Ovary (tissue), 9 donors: Measurements from ENCODE around the gene CEP20. TPM values are rescaled to one million over a fixed set of nuclear protein-coding genes. Genes with fewer than 3 reads are reported as not detected.

Experiments
- DNase-seq, 5 donors: peaks; one replicate each; pipeline ENCODE4 v3.0.0-alpha.2; 2019 to 2020
- H3K27ac ChIP-seq, 2 donors: fragments of 200-600 bp; one replicate each; pipeline versions ENCODE4 v1.5.1 to v1.8.0; 2019 to 2022
- H3K27me3 ChIP-seq: fragments of 200-600 bp; one replicate; pipeline ENCODE4 v1.8.0; 2022
- H3K36me3 ChIP-seq: fragments of 200-600 bp; sonication (generic); one replicate; pipeline ENCODE4 v1.5.1; 2019
- H3K4me1 ChIP-seq: one replicate; pipeline ENCODE4 v1.8.1; 2013; ENCODE audit warnings: mild to moderate bottlenecking, moderate library complexity; ENCODE audit not compliant: insufficient read depth
- H3K4me3 ChIP-seq: fragments of 200-600 bp; sonication (generic); one replicate; pipeline ENCODE4 v1.5.1; 2017
- H3K9me3 ChIP-seq, 2 donors: fragments of 200-600 bp in 1 of 2; sonication (generic) in 1 of 2; one replicate each; pipeline versions ENCODE4 v1.5.1 to v1.8.1; 2013 to 2019; ENCODE audit warnings: mild to moderate bottlenecking in 1 of 2, moderate library complexity in 1 of 2
- EP300 ChIP-seq: sonication (generic); formaldehyde crosslinking; IDR thresholded peaks from one replicate; pipeline ENCODE4 v1.6.1; 2017; ENCODE audit warnings: antibody characterized with exemption
- POLR2A ChIP-seq: fragments of 450-650 bp; IDR thresholded peaks from one replicate; pipeline ENCODE4 v1.6.1; 2017; ENCODE audit warnings: antibody characterized with exemption, mild to moderate bottlenecking, moderate library complexity
- WGBS, 3 donors: extraction: QIAGEN DNeasy Blood & Tissue Kit in 1 of 3; methylation state at CpG; one replicate each; pipeline versions ENCODE4 v1.1.5 to v1.1.7; 2013 to 2017; 5-methylcytosine and 5-hydroxymethylcytosine counted together
- intact Hi-C, 4 donors: fragments of 100-400 bp; cut with DNase I; formaldehyde crosslinking; loops; one replicate each; pipeline versions ENCODE4 v1.11.0 to v1.15.1; 2022 to 2023
- polyA plus RNA-seq, 2 donors: library from polyadenylated mRNA; stranded (reverse); fragments of 200-250 nt in 1 of 2; fragments of 350-450 nt in 1 of 2; fragmentation: Illumina TruSeq in 1 of 2; extraction: RNeasy Lipid Tissue Mini Kit (QIAGEN cat#74804) in 1 of 2; gene quantifications; one replicate each; pipeline ENCODE4 v1.2.3, GENCODE V29; 2013 to 2014
- total RNA-seq, 7 donors: library from RNA; depleted of rRNA in 2 of 7; stranded (reverse); fragments of >200 nt in 2 of 7; fragmentation: NEBNext Ultra II Directional in 3 of 7; extraction: Animal tissue kit (Norgen Biotek cat#: 25700) in 3 of 7; gene quantifications; one replicate each; pipeline versions ENCODE4 v1.1.0 to v1.2.4, GENCODE V29; 2016 to 2023
- TF ChIP-seq, protein P1 (sequence below), 3 donors: fragments of 450-650 bp in 2 of 3; fragments of 200-600 bp in 1 of 3; IDR thresholded peaks; one replicate each; pipeline versions ENCODE4 v1.5.1 to v1.8.0; 2016 to 2022; ENCODE audit warnings: antibody characterized with exemption in 3 of 3, mild to moderate bottlenecking in 1 of 3
- donor health status: DM: no; HTN: no; CAD: no; lungs with moderate emphysema.
- donor health status: DM: no; HTN: no; CAD: no.
- donor health status: Bipolar disorder and iron deficiency.
- donor health status: DM: yes; HTN: yes; CAD: no.
- donor health status: DM: no; HTN: no; CAD: no.
- donor health status: DM: yes; HTN: yes; CAD: no.

CEP20 gene
- total and polyA plus RNA-seq, 9 donors, result 23.4 to 44.4 (median 30.9) TPM

DNA sequence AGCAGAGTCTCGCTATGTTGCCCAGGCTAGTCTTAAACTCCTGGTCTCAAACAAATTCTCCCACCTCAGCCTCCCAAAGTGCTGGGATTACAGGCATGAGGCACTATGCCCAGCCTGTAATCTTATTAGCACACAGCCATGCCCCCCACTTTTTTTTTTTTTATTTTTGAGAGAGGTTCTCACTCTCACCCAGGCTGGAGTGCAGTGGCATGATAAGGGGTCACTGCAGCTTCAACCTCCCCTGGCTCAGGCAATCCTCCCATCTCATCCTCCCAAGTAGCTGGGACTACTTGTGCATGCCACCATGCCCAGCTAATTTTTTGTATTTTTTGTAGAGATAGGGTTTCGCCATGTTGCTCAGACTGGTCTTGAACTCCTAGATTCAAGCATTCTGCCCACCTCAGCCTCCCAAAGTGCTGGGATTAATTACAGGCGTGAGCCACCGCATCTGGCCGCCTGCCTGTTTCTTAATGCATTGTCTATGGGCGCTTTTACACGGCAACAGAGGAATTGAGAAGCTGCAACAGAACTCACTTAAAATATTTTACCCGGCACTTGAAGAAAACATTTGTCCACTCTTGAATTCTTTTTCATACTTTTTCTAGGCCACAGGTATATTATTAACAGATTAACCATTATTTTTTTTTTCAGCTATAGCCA lies 8.8 kb upstream of the CEP20 start:
- intact Hi-C loops, result loop anchor here in 1 of 4 donors (5.0 kb wide), 1 partner anchor 120 kb away; no protein-coding TSS in a partner anchor
- no peaks in the 10 kb centered on the region for H3K27me3 ChIP-seq
- H3K27ac ChIP-seq, result no peak overlapping the region
- WGBS, 3 donors, result 90 to 92% (median 90%) methylated on average over 8 of the region's 8 CpGs
- H3K36me3 ChIP-seq, result no peaks in the 10 kb centered on the region
- no peak overlapping the region for H3K4me3 ChIP-seq
- no peak for DNase-seq
- TF ChIP-seq EP300 (no peak), POLR2A (no peak)
- TF ChIP-seq, protein P1, sequence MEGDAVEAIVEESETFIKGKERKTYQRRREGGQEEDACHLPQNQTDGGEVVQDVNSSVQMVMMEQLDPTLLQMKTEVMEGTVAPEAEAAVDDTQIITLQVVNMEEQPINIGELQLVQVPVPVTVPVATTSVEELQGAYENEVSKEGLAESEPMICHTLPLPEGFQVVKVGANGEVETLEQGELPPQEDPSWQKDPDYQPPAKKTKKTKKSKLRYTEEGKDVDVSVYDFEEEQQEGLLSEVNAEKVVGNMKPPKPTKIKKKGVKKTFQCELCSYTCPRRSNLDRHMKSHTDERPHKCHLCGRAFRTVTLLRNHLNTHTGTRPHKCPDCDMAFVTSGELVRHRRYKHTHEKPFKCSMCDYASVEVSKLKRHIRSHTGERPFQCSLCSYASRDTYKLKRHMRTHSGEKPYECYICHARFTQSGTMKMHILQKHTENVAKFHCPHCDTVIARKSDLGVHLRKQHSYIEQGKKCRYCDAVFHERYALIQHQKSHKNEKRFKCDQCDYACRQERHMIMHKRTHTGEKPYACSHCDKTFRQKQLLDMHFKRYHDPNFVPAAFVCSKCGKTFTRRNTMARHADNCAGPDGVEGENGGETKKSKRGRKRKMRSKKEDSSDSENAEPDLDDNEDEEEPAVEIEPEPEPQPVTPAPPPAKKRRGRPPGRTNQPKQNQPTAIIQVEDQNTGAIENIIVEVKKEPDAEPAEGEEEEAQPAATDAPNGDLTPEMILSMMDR (IDR thresholded peaks at IDR 0.05), result no peak
- no peaks in the 10 kb centered on the region for H3K9me3 ChIP-seq
- peaks cover 3% of the 10 kb centered on the region for H3K4me1 ChIP-seq

DNA sequence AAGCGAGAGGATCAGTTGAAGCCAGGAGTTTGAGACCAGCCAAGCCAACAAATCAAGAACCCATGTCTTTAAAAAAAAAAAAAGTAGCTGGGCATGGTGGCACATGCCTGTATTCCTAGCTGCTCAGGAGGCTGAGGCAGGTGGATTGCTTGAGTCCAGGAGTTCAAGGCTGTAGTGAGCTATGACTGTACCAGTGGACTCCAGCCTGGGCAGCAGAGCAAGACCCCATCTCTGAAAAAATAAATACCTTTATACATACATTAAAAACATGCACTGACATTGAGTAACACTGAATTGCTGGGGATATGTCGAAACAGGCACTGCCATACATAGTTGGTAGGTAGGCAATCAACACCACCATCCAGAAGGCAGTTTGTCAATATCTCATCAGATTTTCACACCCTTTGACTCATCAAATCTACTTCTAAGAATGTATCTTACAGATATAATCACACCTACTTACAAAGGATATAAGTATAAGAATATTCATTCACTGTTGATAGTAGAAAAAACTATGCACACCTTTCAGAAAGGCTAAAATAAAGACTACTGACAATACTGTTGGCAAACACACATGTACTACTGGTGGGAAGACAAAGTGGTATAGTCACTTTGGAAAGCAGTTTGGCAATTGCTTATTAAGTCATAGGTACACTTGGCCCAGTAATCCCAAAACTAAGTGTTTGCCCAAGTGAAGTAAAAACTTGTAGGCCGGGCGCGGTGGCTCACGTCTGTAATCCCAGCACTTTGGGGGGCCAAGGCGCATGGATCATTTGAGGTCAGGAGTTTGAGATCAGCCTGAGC lies 6.4 kb upstream of the CEP20 start:
- TF ChIP-seq, protein P1 (IDR thresholded peaks at IDR 0.05), result no peak
- no peak for TF ChIP-seq POLR2A
- no peak for TF ChIP-seq EP300
- H3K36me3 ChIP-seq, result no peaks in the 10 kb centered on the region
- no peak overlapping the region for H3K4me3 ChIP-seq
- 92 to 93% (median 92%) methylated on average over 7 of the region's 7 CpGs for WGBS, 3 donors
- no peaks in the 10 kb centered on the region for H3K9me3 ChIP-seq
- intact Hi-C loops, result loop anchor here in 1 of 4 donors (5.0 kb wide), 1 partner anchor 123 kb away; no protein-coding TSS in a partner anchor
- no peaks in the 10 kb centered on the region for H3K27me3 ChIP-seq
- no peak overlapping the region for H3K27ac ChIP-seq
- no peaks in the 10 kb centered on the region for H3K4me1 ChIP-seq
- DNase-seq, result no peak

DNA sequence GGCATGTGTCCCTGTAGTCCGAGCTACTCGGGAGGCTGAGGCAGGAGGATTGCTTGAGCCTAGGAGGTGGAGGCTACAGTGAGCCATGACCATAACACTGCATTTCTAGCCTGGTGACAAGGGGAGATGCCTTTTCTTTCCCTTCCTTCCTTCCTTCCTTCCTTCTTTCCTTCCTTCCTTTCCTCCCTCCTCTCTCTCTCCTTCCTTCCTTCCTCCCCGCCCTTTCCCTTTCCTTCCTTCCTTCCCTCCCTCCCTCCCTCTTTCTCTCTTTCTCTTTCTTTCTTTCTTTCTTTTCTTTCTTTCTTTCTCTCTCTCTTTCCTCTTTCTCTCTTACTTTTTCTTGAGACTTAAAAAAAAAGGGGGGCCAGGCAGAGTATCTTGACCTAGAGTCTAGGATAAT lies 3.1 kb upstream of the CEP20 start:
- H3K36me3 ChIP-seq, result no peaks in the 10 kb centered on the region
- no peak for DNase-seq
- H3K27me3 ChIP-seq, result no peaks in the 10 kb centered on the region
- TF ChIP-seq, protein P1 (IDR thresholded peaks at IDR 0.05), result no peak
- TF ChIP-seq POLR2A (no peak), EP300 (no peak)
- 83 to 97% (median 93%) methylated on average over 3 of the region's 3 CpGs for WGBS, 3 donors
- H3K9me3 ChIP-seq, result no peaks in the 10 kb centered on the region
- H3K4me3 ChIP-seq, result no peak overlapping the region
- no peak overlapping the region for H3K27ac ChIP-seq
- H3K4me1 ChIP-seq, result peaks cover 1% of the 10 kb centered on the region
- intact Hi-C loops, result no loop called here

DNA sequence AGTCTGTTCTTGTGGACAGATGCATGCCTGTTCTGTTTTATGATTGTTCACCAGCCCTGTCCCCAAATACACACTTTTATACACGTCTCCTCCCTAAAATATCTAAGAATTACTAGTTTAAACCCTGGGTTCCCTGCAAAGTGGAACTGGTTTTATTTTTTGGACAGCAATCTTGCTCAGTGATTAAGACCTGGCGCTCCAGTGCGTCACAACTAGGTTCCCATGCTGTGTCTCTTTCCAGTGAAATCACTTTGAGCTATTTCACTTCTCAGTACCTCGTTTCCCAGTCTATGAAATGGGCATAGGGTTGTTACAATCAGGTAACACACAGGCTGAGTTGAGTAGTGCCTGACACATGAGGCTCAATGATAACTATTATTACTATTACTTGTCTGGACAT lies 1.1 kb downstream of the CEP20 start:
- DNase-seq, result no peak
- H3K4me1 ChIP-seq, result peaks cover 1% of the 10 kb centered on the region
- WGBS, 3 donors, result 81 to 88% (median 84%) methylated on average over 4 of the region's 4 CpGs
- H3K27ac ChIP-seq, result no peak overlapping the region
- no peaks in the 10 kb centered on the region for H3K36me3 ChIP-seq
- intact Hi-C loops, result loop anchor here in 1 of 4 donors (10.0 kb wide), 1 partner anchor 128 kb away; no protein-coding TSS in a partner anchor
- TF ChIP-seq, protein P1 (IDR thresholded peaks at IDR 0.05), result no peak
- no peak for TF ChIP-seq EP300
- no peak for TF ChIP-seq POLR2A
- no peak overlapping the region for H3K4me3 ChIP-seq
- H3K9me3 ChIP-seq, result no peaks in the 10 kb centered on the region
- no peaks in the 10 kb centered on the region for H3K27me3 ChIP-seq
